ENCODE data around the gene TARBP1. TPM values are rescaled to one million over a fixed set of nuclear protein-coding genes. Genes with fewer than 3 reads are reported as not detected.

The TARBP1 gene
- total and polyA plus RNA-seq, 2 of the 8 experiments (the other 6 are each of a cell fraction or from before 2014, with no cell fraction given): 21.9 to 32.3 TPM

DNA sequence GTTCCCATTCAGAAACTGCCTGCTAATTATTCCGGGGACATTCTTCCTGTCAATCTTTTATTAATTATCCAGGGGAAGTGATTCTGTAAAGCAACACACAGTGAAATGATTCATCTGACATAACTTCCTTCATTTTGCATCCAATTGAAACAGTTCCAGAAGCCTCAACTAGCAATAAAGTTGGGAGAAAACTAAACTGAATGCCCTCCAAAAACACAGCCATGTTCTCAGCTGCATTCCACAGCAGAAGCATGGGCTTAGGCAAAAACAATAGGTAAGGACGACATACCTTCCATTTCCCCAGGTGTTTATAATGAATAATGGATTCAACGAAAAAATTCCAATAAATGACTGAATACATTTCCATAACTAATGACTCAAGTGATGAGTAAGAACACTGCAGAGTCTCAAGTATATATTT is 36.9 kb upstream of the TARBP1 start:
- Histone ChIP-seq H3K23ac (ENCODE audit: insufficient read length) (no peak overlapping the region), H3K14ac (ENCODE audit: insufficient read length) (no peak overlapping the region), H4K91ac (replicated peaks; ENCODE audit: insufficient read length, low read length) (no peak overlapping the region), H2BK120ac (replicated peaks; ENCODE audit: low read depth, low read length) (no peak overlapping the region), H3K79me2 (ENCODE audit: control insufficient read depth in 1 of 2, insufficient read depth in 2 of 2, low read length in 2 of 2) (no peaks in the 10 kb centered on the region), H3K23me2 (ENCODE audit: low read depth, low read length) (no peaks in the 10 kb centered on the region; the same call in 1 of the 2 replicates), H4K5ac (ENCODE audit: insufficient read length, low read depth, low read length) (no peak overlapping the region), H3K4me1 (replicated peaks in 1 of 4; ENCODE audit: control insufficient read depth in 3 of 4, insufficient read depth in 4 of 4, low read length in 3 of 4) (peaks cover 0 to 11% (median 2%) of the 10 kb centered on the region in 4 experiments; a peak in 4 of 7 replicates), H3K4ac (replicated peaks; ENCODE audit: insufficient read length, low read depth, low read length) (no peak overlapping the region), H2BK12ac (ENCODE audit: low read depth, low read length) (no peak overlapping the region), H3K4me3 (ENCODE audit: extremely low read depth in 1 of 4, insufficient read depth in 2 of 4, low read depth in 3 of 4, low read length in 4 of 4) (no peak overlapping the region), H2BK20ac (ENCODE audit: low read length) (0 out of 2 replicates have a peak overlapping the region, but pooled peaks have one; percentile 19), H3K9ac (replicated peaks in 1 of 4; ENCODE audit: extremely low read depth in 1 of 4, low read depth in 3 of 4, low read length in 3 of 4) (no peak overlapping the region), H2AK5ac (ENCODE audit: low read depth, low read length) (no peak overlapping the region), H3K18ac (ENCODE audit: extremely low read depth, low read length) (no peak overlapping the region), H2BK5ac (ENCODE audit: low read depth, low read length) (no peak overlapping the region), H2BK15ac (ENCODE audit: low read length) (no peak overlapping the region), H4K8ac (ENCODE audit: extremely low read depth, insufficient read depth, low read length) (no peak overlapping the region), H3K27ac (ENCODE audit: low read depth, low read length) (peak overlapping the region; percentile 75), H3K4me2 (ENCODE audit: insufficient read depth in 1 of 2, low read depth in 2 of 2, low read length in 2 of 2) (no peak overlapping the region; a peak in 1 of 4 replicates), H3K56ac (replicated peaks; ENCODE audit: insufficient read length, low read depth, low read length) (no peak overlapping the region), H3K36me3 (ENCODE audit: control insufficient read depth in 2 of 4, insufficient read depth in 4 of 4, low read length in 3 of 4) (no peaks in the 10 kb centered on the region), H2AFZ (ENCODE audit: low read length) (peak overlapping the region; percentile 96), H4K20me1 (replicated peaks in 1 of 2; ENCODE audit: control insufficient read depth in 1 of 2, insufficient read depth in 2 of 2, low read length in 2 of 2) (no peaks in the 10 kb centered on the region), H3K27me3 (replicated peaks in 1 of 4; ENCODE audit: control insufficient read depth in 3 of 4, extremely low read depth in 1 of 4, insufficient read depth in 3 of 4, low read length in 3 of 4) (no peaks in the 10 kb centered on the region), H3K79me1 (ENCODE audit: low read depth, low read length) (no peaks in the 10 kb centered on the region), H3K9me3 (ENCODE audit: insufficient read depth in 2 of 2, low read depth in 1 of 2, low read length in 1 of 2) (no peaks in the 10 kb centered on the region)
- TF ChIP-seq CEBPB (IDR thresholded peaks at IDR 0.05; ENCODE audit: low read depth, low read length) (no peak), TEAD4 (IDR thresholded peaks at IDR 0.05; ENCODE audit: low read depth, low read length) (peak; percentile 61), YY1 (IDR thresholded peaks at IDR 0.05; ENCODE audit: low read depth, low read length) (0 out of 2 replicates have a peak, but pooled peaks have one; percentile 45), TCF12 (IDR thresholded peaks at IDR 0.05; ENCODE audit: low read depth, low read length) (0 out of 2 replicates have a peak, but pooled peaks have one; percentile 34)
- DNase-seq (ENCODE audit: low read depth in 1 of 2, low spot score in 2 of 2) (no peak), FAIRE-seq (no peak)
- CTCF ChIA-PET (ENCODE audit: partially characterized antibody): interaction anchor here (1.2 to 1.6 kb wide), 2 partner anchors 16 to 91 kb away, joined by 3 to 5 read pairs; no protein-coding TSS in a partner anchor
- WGBS, 2 experiments (ENCODE audit: extremely low coverage in 1 of 2, insufficient coverage in 1 of 2, insufficient read length in 1 of 2, insufficient replicate concordance in 2 of 2, low coverage in 1 of 2, low lambda C conversion rate in 2 of 2, missing lambda C conversion rate in 1 of 2): 55% methylated on average over 3 of the region's 3 CpGs; no CpG with 5 or more reads in 1 of the 2 experiments
- POLR2A ChIA-PET (ENCODE audit: partially characterized antibody): no interaction called here
